K562 (cell line): ENCODE data around the gene SEC23A. TPM values are rescaled to one million over a fixed set of nuclear protein-coding genes. Genes with fewer than 3 reads are reported as not detected.

ENCODE experiments used
- ARNT ChIP-seq, 2 experiments: fragments of 450-650 bp; IDR thresholded peaks; 2 replicates each; pipeline ENCODE4 v1.6.1; 2016; ENCODE audit warnings: mild to moderate bottlenecking in 1 of 2
- DPF2 ChIP-seq: fragments of 450-650 bp; IDR thresholded peaks from 2 replicates; pipeline ENCODE4 v1.6.1; 2016
- EP300 ChIP-seq: IDR thresholded peaks from 2 replicates; pipeline ENCODE4 v1.6.1; 2012; ENCODE audit warnings: low read length, improper control_type of control experiment
- FOXA1 ChIP-seq: fragments of 450-650 bp; IDR thresholded peaks from 2 replicates; pipeline ENCODE4 v1.6.1; 2016; ENCODE audit warnings: mild to moderate bottlenecking, borderline replicate concordance
- FOXA3 ChIP-seq, 2 experiments: fragments of 450-650 bp in 1 of 2; sonication (generic) in 1 of 2; formaldehyde crosslinking; IDR thresholded peaks in 1 of 2; conservative IDR thresholded peaks in 1 of 2; 2 replicates each; pipeline versions ENCODE4 v1.4.0 to v1.8.0; 2020 to 2022; ENCODE audit warnings: mild to moderate bottlenecking in 2 of 2, missing genetic modification reagents in 1 of 2
- HDGF ChIP-seq: fragments of 450-650 bp; IDR thresholded peaks from 2 replicates; pipeline ENCODE4 v1.6.1; 2016
- HOXB6 ChIP-seq: fragments of 250-450 bp; sonication (Bioruptor Pico); IDR thresholded peaks from 2 replicates; pipeline ENCODE4 v1.5.1; 2022; ENCODE audit warnings: mild to moderate bottlenecking, borderline replicate concordance
- MGA ChIP-seq: fragments of 450-650 bp; IDR thresholded peaks from 2 replicates; pipeline ENCODE4 v1.6.1; 2016; ENCODE audit warnings: mild to moderate bottlenecking, moderate library complexity
- PBX2 ChIP-seq, 2 experiments: IDR thresholded peaks in 1 of 2; conservative IDR thresholded peaks in 1 of 2; 2 replicates each; pipeline ENCODE4 v1.6.1; 2016; ENCODE audit warnings: low read depth in 2 of 2, mild to moderate bottlenecking in 1 of 2, missing compliant biosample characterization in 1 of 2, missing genetic modification characterization in 1 of 2, moderate library complexity in 1 of 2
- PHF21A ChIP-seq: fragments of 450-650 bp; IDR thresholded peaks from 2 replicates; pipeline ENCODE4 v1.6.1; 2017; ENCODE audit warnings: low read depth, borderline replicate concordance
- RBM39 ChIP-seq: fragments of 200-400 bp; formaldehyde crosslinking; optimal IDR thresholded peaks from 2 replicates; pipeline ENCODE3; 2018; ENCODE audit warnings: low read depth, low read length
- SMAD4 ChIP-seq: fragments of 250-450 bp; sonication (Bioruptor Pico); conservative IDR thresholded peaks from 2 replicates; pipeline ENCODE4 v1.8.0; 2021; ENCODE audit warnings: inconsistent platforms, mild to moderate bottlenecking, moderate library complexity
- TEAD4 ChIP-seq, 2 experiments: sonication (generic) in 1 of 2; formaldehyde crosslinking in 1 of 2; IDR thresholded peaks; 2 replicates each; pipeline versions ENCODE4 v1.6.1 to v1.8.0; 2012 to 2022; ENCODE audit warnings: borderline replicate concordance in 1 of 2, inconsistent platforms in 1 of 2, low read length in 1 of 2, mild to moderate bottlenecking in 1 of 2, missing genetic modification reagents in 1 of 2
- polyA plus RNA-seq, 8 experiments: library from polyadenylated mRNA; depleted of rRNA in 4 of 8; stranded (reverse) in 5 of 8; unstranded in 3 of 8; fragments of >200 nt; fragmentation: Nextera tagmentation in 2 of 8; fragmentation: Illumina TruSeq in 1 of 8; extraction: Ambion mirVana in 2 of 8; extraction: Trizol in 1 of 8; gene quantifications; 2 replicates each; pipeline versions ENCODE4 v1.2.1 to v1.2.3, GENCODE V29; 2011 to 2014; ENCODE audit warnings: inconsistent platforms in 1 of 8, missing spikeins in 1 of 8
- total RNA-seq, 7 experiments: library from RNA; depleted of rRNA in 6 of 7; stranded (reverse); fragments of >200 nt in 6 of 7; fragmentation: Illumina TruSeq in 2 of 7; extraction: Trizol in 2 of 7; gene quantifications; 2 replicates each; pipeline versions ENCODE4 v1.2.1 to v1.2.3, GENCODE V29; 2011 to 2021; ENCODE audit warnings: low replicate concordance in 1 of 7

The SEC23A gene
- total and polyA plus RNA-seq, 9 of the 15 experiments (the other 6 are each of a cell fraction or from before 2014, with no cell fraction given), result 5.5 to 47.0 (median 14.5) TPM

GRCh38 chr14:39145266-39145966 is 42.4 kb upstream of the SEC23A start (continued):
- TF ChIP-seq RBM39 (no peak), HDGF (no peak), SMAD4 (CRISPR knock-in tag) (0 out of 2 replicates have a peak, but pooled peaks have one; percentile 36), MGA (no peak), PHF21A (0 out of 2 replicates have a peak, but pooled peaks have one; percentile 33), ARNT (IDR thresholded peaks at IDR 0.05) (0 out of 4 replicates have a peak, but pooled peaks of 1 of the 2 experiments have one; percentile 60), HOXB6 (CRISPR knock-in tag) (no peak), PBX2 (CRISPR knock-in tag; IDR thresholded peaks at IDR 0.05; ENCODE audit: low read depth) (no peak), PBX2 (tag; conservative IDR thresholded peaks at IDR 0.05; ENCODE audit: low read depth) (peak; percentile 84), EP300 (peak; percentile 77), FOXA1 (peak; percentile 16; the same call in 1 of the 2 replicates), TEAD4 (IDR thresholded peaks at IDR 0.05; ENCODE audit: low read length) (peak; percentile 84), TEAD4 (CRISPR knock-in tag; IDR thresholded peaks at IDR 0.05; ENCODE audit: borderline replicate concordance) (no peak), DPF2 (peak; percentile 93), FOXA3 (CRISPR knock-in tag; conservative IDR thresholded peaks at IDR 0.05 in 1 of 2, IDR thresholded peaks at IDR 0.05 in 1 of 2) (peak; percentile 77 to 87)
